Lower leg skin (tissue), 3 donors: ENCODE data around the gene PGAP1.

ENCODE experiments used
- CTCF ChIP-seq, 3 donors: fragments of 450-650 bp; IDR thresholded peaks; one replicate each; pipeline ENCODE4 v1.5.1; 2016; ENCODE audit warnings: antibody characterized with exemption in 3 of 3, mild to moderate bottlenecking in 3 of 3, moderate library complexity in 2 of 3
- POLR2A ChIP-seq, 2 donors: fragments of 450-650 bp; IDR thresholded peaks; one replicate each; pipeline ENCODE4 v1.6.1; 2016 to 2017; ENCODE audit warnings: antibody characterized with exemption in 2 of 2, mild to moderate bottlenecking in 1 of 2, moderate library complexity in 1 of 2

GRCh38 chr2:196959281-196959680 is 32.8 kb upstream of the PGAP1 start:
- TF ChIP-seq POLR2A (IDR thresholded peaks at IDR 0.05) (no peak), CTCF (IDR thresholded peaks at IDR 0.05) (no peak)
